SK-N-SH (cell line): ENCODE measurements around the gene EIF1. TPM values are rescaled to one million over a fixed set of nuclear protein-coding genes. Genes with fewer than 3 reads are reported as not detected.

Experiments
- CTCF ChIA-PET: fragments of 300-600, 350-600 bp; formaldehyde crosslinking; extraction: SDS; loops from one replicate; lab custom pipeline; 2021; lab: Yijun Ruan, JAX
- POLR2A ChIA-PET: fragments of 350-600 bp; sonication (Branson Sonifier 250); formaldehyde crosslinking; extraction: SDS; loops from one replicate; lab custom pipeline; 2020; ENCODE audit warnings: antibody characterized with exemption, inconsistent platforms; lab: Yijun Ruan, JAX
- DNase-seq: peaks from one replicate; pipeline ENCODE4 v3.0.0; 2012
- H2AFZ ChIP-seq: fragments of 200-600 bp; sonication (generic); 2 replicates; pipeline ENCODE4 v1.8.1; 2016; ENCODE audit warnings: antibody characterized with exemption, mild to moderate bottlenecking, low read depth
- H3F3A ChIP-seq: fragments of 200-600 bp; sonication (generic); replicated peaks from 2 replicates; pipeline ENCODE3; 2016; ENCODE audit warnings: antibody characterized with exemption, mild to moderate bottlenecking; ENCODE audit not compliant: insufficient read depth
- H3K27ac ChIP-seq, 2 experiments: fragments of 200-500 bp in 1 of 2; fragments of 200-600 bp in 1 of 2; sonication (Bioruptor generic) in 1 of 2; sonication (generic), shearing (Covaris generic) in 1 of 2; 2 replicates each; pipeline versions ENCODE4 v1.5.1 to v1.6.1; 2014 to 2016; ENCODE audit warnings: low read depth in 2 of 2, inconsistent platforms in 1 of 2, low read length in 1 of 2, mild to moderate bottlenecking in 1 of 2, mixed read lengths in 1 of 2
- H3K27me3 ChIP-seq: fragments of 200-600 bp; sonication (generic), shearing (Covaris generic); 2 replicates; pipeline ENCODE4 v1.6.1; 2016; ENCODE audit warnings: mixed run types; ENCODE audit not compliant: insufficient read depth
- H3K36me3 ChIP-seq, 2 experiments: fragments of 200-500 bp in 1 of 2; fragments of 200-600 bp in 1 of 2; sonication (Bioruptor generic) in 1 of 2; sonication (generic) in 1 of 2; replicated peaks in 1 of 2; 2 replicates each; pipeline versions ENCODE3 to v1.5.1; 2014 to 2016; ENCODE audit warnings: low read length in 1 of 2, mild to moderate bottlenecking in 1 of 2; ENCODE audit not compliant: insufficient read depth in 2 of 2, control insufficient read depth in 1 of 2
- H3K4me1 ChIP-seq, 2 experiments: fragments of 200-500 bp in 1 of 2; fragments of 200-600 bp in 1 of 2; sonication (Bioruptor generic) in 1 of 2; sonication (generic), shearing (Covaris generic) in 1 of 2; 2 replicates each; pipeline versions ENCODE4 v1.5.1 to v1.6.1; 2014 to 2016; ENCODE audit warnings: low read depth in 1 of 2, low read length in 1 of 2, mixed run types in 1 of 2; ENCODE audit not compliant: insufficient read depth in 2 of 2, control insufficient read depth in 1 of 2
- H3K4me2 ChIP-seq: fragments of 200-600 bp; sonication (generic), shearing (Covaris generic); 2 replicates; pipeline ENCODE4 v1.6.1; 2017; ENCODE audit warnings: mixed run types
- H3K4me3 ChIP-seq, 2 experiments: fragments of 200-500 bp in 1 of 2; fragments of 200-600 bp in 1 of 2; sonication (Bioruptor generic) in 1 of 2; sonication (generic), shearing (Covaris generic) in 1 of 2; 2 replicates each; pipeline versions ENCODE4 v1.5.1 to v1.8.1; 2014 to 2016; ENCODE audit warnings: low read depth in 2 of 2, inconsistent platforms in 1 of 2, low read length in 1 of 2, mild to moderate bottlenecking in 1 of 2, mixed read lengths in 1 of 2, moderate library complexity in 1 of 2
- H3K79me2 ChIP-seq: fragments of 200-600 bp; sonication (generic); 2 replicates; pipeline ENCODE4 v1.8.1; 2017; ENCODE audit warnings: mild to moderate bottlenecking; ENCODE audit not compliant: insufficient read depth
- H3K9ac ChIP-seq: fragments of 200-600 bp; sonication (generic); 2 replicates; pipeline ENCODE4 v1.6.1; 2017; ENCODE audit warnings: mixed run types
- H3K9me2 ChIP-seq: fragments of 200-600 bp; sonication (generic); 2 replicates; pipeline ENCODE4 v1.6.1; 2017; ENCODE audit warnings: mixed run types
- H3K9me3 ChIP-seq: fragments of 200-600 bp; sonication (generic); 2 replicates; pipeline ENCODE4 v1.6.1; 2017; ENCODE audit warnings: mixed run types, mild to moderate bottlenecking, moderate library complexity
- H4K20me1 ChIP-seq: fragments of 200-600 bp; sonication (generic); 2 replicates; pipeline ENCODE4 v1.6.1; 2017; ENCODE audit warnings: mild to moderate bottlenecking, mixed run types; ENCODE audit not compliant: insufficient read depth
- ELF1 ChIP-seq: IDR thresholded peaks from 2 replicates; pipeline ENCODE4 v1.4.0; 2012
- EP300 ChIP-seq, 2 experiments: IDR thresholded peaks; 2 replicates each; pipeline versions ENCODE4 v1.4.0 to v1.6.1; 2012; ENCODE audit warnings: borderline replicate concordance in 1 of 2, low read depth in 1 of 2, low read length in 1 of 2
- GABPA ChIP-seq: IDR thresholded peaks from 2 replicates; pipeline ENCODE4 v1.4.0; 2012; ENCODE audit warnings: low read depth, mild to moderate bottlenecking
- GATA2 ChIP-seq: sonication (generic); formaldehyde crosslinking; IDR thresholded peaks from 2 replicates; pipeline ENCODE4 v1.5.0; 2020; ENCODE audit warnings: mild to moderate bottlenecking, missing genetic modification reagents
- JUND ChIP-seq: IDR thresholded peaks from 2 replicates; pipeline ENCODE4 v1.4.0; 2012
- MEF2A ChIP-seq: IDR thresholded peaks from 2 replicates; pipeline ENCODE4 v1.4.0; 2012; ENCODE audit warnings: low read depth, borderline replicate concordance
- NRF1 ChIP-seq: IDR thresholded peaks from 2 replicates; pipeline ENCODE4 v1.6.1; 2012; ENCODE audit warnings: low read depth, mild to moderate bottlenecking, low read length
- RAD21 ChIP-seq: IDR thresholded peaks from 2 replicates; pipeline ENCODE4 v1.6.1; 2012; ENCODE audit warnings: mild to moderate bottlenecking, low read length
- RCOR1 ChIP-seq: fragments of 150-350 bp; IDR thresholded peaks from 2 replicates; pipeline ENCODE4 v1.6.1; 2017; ENCODE audit warnings: antibody characterized with exemption, low read length
- RXRA ChIP-seq: IDR thresholded peaks from 2 replicates; pipeline ENCODE4 v1.4.0; 2012; ENCODE audit warnings: low read depth, mild to moderate bottlenecking, borderline replicate concordance
- SIN3A ChIP-seq: IDR thresholded peaks from 2 replicates; pipeline ENCODE4 v1.6.1; 2012; ENCODE audit warnings: low read depth, mild to moderate bottlenecking, low read length, moderate library complexity, borderline replicate concordance
- SMC3 ChIP-seq: IDR thresholded peaks from 2 replicates; pipeline ENCODE4 v1.6.1; 2012; ENCODE audit warnings: low read depth, low read length, improper control_type of control experiment
- TCF12 ChIP-seq: IDR thresholded peaks from 2 replicates; pipeline ENCODE4 v1.4.0; 2012
- WGBS: methylation state at CpG from one replicate; pipeline ENCODE4 v1.1.6; 2017; ENCODE audit warnings: low lambda C conversion rate; 5-methylcytosine and 5-hydroxymethylcytosine counted together
- polyA plus RNA-seq, 3 experiments: library from polyadenylated mRNA; depleted of rRNA; stranded (reverse); fragments of >200 nt; gene quantifications; 2 replicates each; pipeline ENCODE4 v1.2.3, GENCODE V29; 2012
- TF ChIP-seq, protein P1 (sequence below): IDR thresholded peaks from 2 replicates; pipeline ENCODE4 v1.6.1; 2012; ENCODE audit warnings: mild to moderate bottlenecking, low read depth, low read length, moderate library complexity
- TF ChIP-seq, protein P2 (sequence below): fragments of 150-350 bp; IDR thresholded peaks from 2 replicates; pipeline ENCODE4 v1.6.1; 2016; ENCODE audit warnings: mild to moderate bottlenecking, low read depth, low read length
- TF ChIP-seq, protein P3 (sequence below): IDR thresholded peaks from 2 replicates; pipeline ENCODE4; 2012
- TF ChIP-seq, protein P4 (sequence below): IDR thresholded peaks from 2 replicates; pipeline ENCODE4 v1.4.0; 2012; ENCODE audit warnings: low read depth, borderline replicate concordance

EIF1 gene
- polyA plus RNA-seq, 1 of the 3 experiments (the other 2 are of a cell fraction), result 300 TPM

DNA sequence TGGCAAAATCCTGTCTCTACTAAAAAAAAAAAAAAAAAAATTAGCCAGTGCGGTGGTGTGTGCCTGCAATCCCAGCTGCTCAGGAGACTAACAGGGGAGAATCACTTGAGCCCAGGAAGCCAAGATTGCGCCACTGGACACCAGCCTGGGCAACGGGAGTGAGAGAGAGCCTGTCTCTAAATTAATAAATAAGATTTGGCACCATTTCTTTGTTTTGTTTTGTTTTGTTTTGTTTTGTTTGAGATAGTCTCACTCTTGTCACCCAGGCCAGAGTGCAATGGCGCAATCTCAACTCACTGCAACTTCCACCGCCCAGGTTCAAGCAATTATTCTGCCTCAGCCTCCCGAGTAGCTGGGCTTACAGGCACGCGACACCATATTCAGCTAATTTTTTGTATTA lies 14.0 kb downstream of the EIF1 start:
- no peak overlapping the region for H3K27ac ChIP-seq
- H3K9me3 ChIP-seq, result no peaks in the 10 kb centered on the region
- POLR2A ChIA-PET, result interaction anchor here (0.9 kb wide), 1 partner anchor 14 kb away, joined by 3 read pairs; the partner anchor contains the start of gene EIF1
- no peaks in the 10 kb centered on the region for H3F3A ChIP-seq
- no peak overlapping the region for H3K4me2 ChIP-seq
- no peaks in the 10 kb centered on the region for H3K27me3 ChIP-seq
- TF ChIP-seq TCF12 (no peak), RXRA (no peak), ELF1 (no peak), RCOR1 (no peak), RAD21 (no peak), JUND (no peak), SIN3A (no peak), GATA2 (CRISPR knock-in tag) (no peak), SMC3 (no peak), EP300 (IDR thresholded peaks at IDR 0.05; ENCODE audit: borderline replicate concordance in 1 of 2, low read depth in 1 of 2, low read length in 1 of 2) (no peak), GABPA (no peak), NRF1 (no peak), MEF2A (no peak)
- TF ChIP-seq, protein P1, sequence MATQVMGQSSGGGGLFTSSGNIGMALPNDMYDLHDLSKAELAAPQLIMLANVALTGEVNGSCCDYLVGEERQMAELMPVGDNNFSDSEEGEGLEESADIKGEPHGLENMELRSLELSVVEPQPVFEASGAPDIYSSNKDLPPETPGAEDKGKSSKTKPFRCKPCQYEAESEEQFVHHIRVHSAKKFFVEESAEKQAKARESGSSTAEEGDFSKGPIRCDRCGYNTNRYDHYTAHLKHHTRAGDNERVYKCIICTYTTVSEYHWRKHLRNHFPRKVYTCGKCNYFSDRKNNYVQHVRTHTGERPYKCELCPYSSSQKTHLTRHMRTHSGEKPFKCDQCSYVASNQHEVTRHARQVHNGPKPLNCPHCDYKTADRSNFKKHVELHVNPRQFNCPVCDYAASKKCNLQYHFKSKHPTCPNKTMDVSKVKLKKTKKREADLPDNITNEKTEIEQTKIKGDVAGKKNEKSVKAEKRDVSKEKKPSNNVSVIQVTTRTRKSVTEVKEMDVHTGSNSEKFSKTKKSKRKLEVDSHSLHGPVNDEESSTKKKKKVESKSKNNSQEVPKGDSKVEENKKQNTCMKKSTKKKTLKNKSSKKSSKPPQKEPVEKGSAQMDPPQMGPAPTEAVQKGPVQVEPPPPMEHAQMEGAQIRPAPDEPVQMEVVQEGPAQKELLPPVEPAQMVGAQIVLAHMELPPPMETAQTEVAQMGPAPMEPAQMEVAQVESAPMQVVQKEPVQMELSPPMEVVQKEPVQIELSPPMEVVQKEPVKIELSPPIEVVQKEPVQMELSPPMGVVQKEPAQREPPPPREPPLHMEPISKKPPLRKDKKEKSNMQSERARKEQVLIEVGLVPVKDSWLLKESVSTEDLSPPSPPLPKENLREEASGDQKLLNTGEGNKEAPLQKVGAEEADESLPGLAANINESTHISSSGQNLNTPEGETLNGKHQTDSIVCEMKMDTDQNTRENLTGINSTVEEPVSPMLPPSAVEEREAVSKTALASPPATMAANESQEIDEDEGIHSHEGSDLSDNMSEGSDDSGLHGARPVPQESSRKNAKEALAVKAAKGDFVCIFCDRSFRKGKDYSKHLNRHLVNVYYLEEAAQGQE, result no peak
- TF ChIP-seq, protein P2, sequence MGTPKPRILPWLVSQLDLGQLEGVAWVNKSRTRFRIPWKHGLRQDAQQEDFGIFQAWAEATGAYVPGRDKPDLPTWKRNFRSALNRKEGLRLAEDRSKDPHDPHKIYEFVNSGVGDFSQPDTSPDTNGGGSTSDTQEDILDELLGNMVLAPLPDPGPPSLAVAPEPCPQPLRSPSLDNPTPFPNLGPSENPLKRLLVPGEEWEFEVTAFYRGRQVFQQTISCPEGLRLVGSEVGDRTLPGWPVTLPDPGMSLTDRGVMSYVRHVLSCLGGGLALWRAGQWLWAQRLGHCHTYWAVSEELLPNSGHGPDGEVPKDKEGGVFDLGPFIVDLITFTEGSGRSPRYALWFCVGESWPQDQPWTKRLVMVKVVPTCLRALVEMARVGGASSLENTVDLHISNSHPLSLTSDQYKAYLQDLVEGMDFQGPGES, result no peak
- TF ChIP-seq, protein P3, sequence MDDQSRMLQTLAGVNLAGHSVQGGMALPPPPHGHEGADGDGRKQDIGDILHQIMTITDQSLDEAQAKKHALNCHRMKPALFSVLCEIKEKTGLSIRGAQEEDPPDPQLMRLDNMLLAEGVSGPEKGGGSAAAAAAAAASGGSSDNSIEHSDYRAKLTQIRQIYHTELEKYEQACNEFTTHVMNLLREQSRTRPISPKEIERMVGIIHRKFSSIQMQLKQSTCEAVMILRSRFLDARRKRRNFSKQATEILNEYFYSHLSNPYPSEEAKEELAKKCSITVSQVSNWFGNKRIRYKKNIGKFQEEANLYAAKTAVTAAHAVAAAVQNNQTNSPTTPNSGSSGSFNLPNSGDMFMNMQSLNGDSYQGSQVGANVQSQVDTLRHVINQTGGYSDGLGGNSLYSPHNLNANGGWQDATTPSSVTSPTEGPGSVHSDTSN, result no peak
- TF ChIP-seq, protein P4, sequence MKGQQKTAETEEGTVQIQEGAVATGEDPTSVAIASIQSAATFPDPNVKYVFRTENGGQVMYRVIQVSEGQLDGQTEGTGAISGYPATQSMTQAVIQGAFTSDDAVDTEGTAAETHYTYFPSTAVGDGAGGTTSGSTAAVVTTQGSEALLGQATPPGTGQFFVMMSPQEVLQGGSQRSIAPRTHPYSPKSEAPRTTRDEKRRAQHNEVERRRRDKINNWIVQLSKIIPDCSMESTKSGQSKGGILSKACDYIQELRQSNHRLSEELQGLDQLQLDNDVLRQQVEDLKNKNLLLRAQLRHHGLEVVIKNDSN, result no peak
- WGBS, result 88% methylated on average over 8 of the region's 8 CpGs
- no peak overlapping the region for H2AFZ ChIP-seq
- H3K4me1 ChIP-seq, result no peaks in the 10 kb centered on the region; a peak in 1 of 4 replicates
- H3K36me3 ChIP-seq, result no peaks in the 10 kb centered on the region
- H3K9ac ChIP-seq, result no peak overlapping the region
- no peak for DNase-seq
- CTCF ChIA-PET, result interaction anchor here (1.1 to 1.3 kb wide), 2 partner anchors 10 to 35 kb away, joined by 3 to 5 read pairs; no protein-coding TSS in a partner anchor
- no peaks in the 10 kb centered on the region for H4K20me1 ChIP-seq
- H3K79me2 ChIP-seq, result no peaks in the 10 kb centered on the region
- no peaks in the 10 kb centered on the region for H3K9me2 ChIP-seq
- no peak overlapping the region for H3K4me3 ChIP-seq
